Mesendoderm (in vitro differentiated cells): ENCODE results near the gene DMC1.
"Not testable (repeated sequence)": the region's sequence is repeated elsewhere in the genome, so short reads cannot be mapped to it uniquely, and the experiment has no call there.

ENCODE experiments used
- DNase-seq: peaks from one replicate; pipeline ENCODE4 v3.0.0; 2013
- H2AK5ac ChIP-seq: 2 replicates; pipeline ENCODE4 v1.6.1; 2013; ENCODE audit warnings: low read length, inconsistent platforms
- H2BK120ac ChIP-seq: 2 replicates; pipeline ENCODE4 v1.6.1; 2013; ENCODE audit warnings: low read depth, mild to moderate bottlenecking, low read length, moderate library complexity, mixed read lengths
- H2BK15ac ChIP-seq: replicated peaks from 2 replicates; pipeline ENCODE4 v1.6.1; 2013; ENCODE audit warnings: low read depth, mild to moderate bottlenecking, moderate library complexity
- H2BK5ac ChIP-seq: 2 replicates; pipeline ENCODE4 v1.6.1; 2013; ENCODE audit warnings: low read length, inconsistent platforms
- H3K18ac ChIP-seq: 2 replicates; pipeline ENCODE4 v1.6.1; 2013; ENCODE audit warnings: mild to moderate bottlenecking, low read length, mixed read lengths
- H3K23ac ChIP-seq: one replicate; pipeline ENCODE4 v1.6.1; 2013; ENCODE audit warnings: low read length
- H3K27ac ChIP-seq: 2 replicates; pipeline ENCODE4 v1.5.1; 2013; ENCODE audit warnings: low read depth, mild to moderate bottlenecking, inconsistent platforms, low read length, moderate library complexity
- H3K27me3 ChIP-seq: 2 replicates; pipeline ENCODE4 v1.6.1; 2013; ENCODE audit warnings: low read length, control low read depth, mild to moderate bottlenecking, inconsistent platforms; ENCODE audit not compliant: insufficient read depth, poor library complexity
- H3K36me3 ChIP-seq: 2 replicates; pipeline ENCODE4 v1.6.1; 2013; ENCODE audit warnings: low read length, inconsistent platforms; ENCODE audit not compliant: control insufficient read depth, insufficient read depth
- H3K4ac ChIP-seq: one replicate; pipeline ENCODE4 v1.6.1; 2013; ENCODE audit warnings: low read depth, mild to moderate bottlenecking, low read length, moderate library complexity
- H3K4me1 ChIP-seq: 2 replicates; pipeline ENCODE4 v1.6.1; 2013; ENCODE audit warnings: low read depth, low read length, inconsistent platforms; ENCODE audit not compliant: control insufficient read depth
- H3K4me2 ChIP-seq: 2 replicates; pipeline ENCODE4 v1.6.1; 2013; ENCODE audit warnings: low read length
- H3K4me3 ChIP-seq: 2 replicates; pipeline ENCODE4 v1.5.1; 2013; ENCODE audit warnings: mild to moderate bottlenecking, low read length
- H3K56ac ChIP-seq: one replicate; pipeline ENCODE4 v1.6.1; 2013; ENCODE audit warnings: low read length
- H3K79me1 ChIP-seq: 2 replicates; pipeline ENCODE4 v1.6.1; 2013; ENCODE audit warnings: low read length, inconsistent platforms
- H3K79me2 ChIP-seq: 2 replicates; pipeline ENCODE4 v1.6.1; 2013; ENCODE audit warnings: mild to moderate bottlenecking, low read length; ENCODE audit not compliant: control insufficient read depth, insufficient read depth
- H3K9ac ChIP-seq: 2 replicates; pipeline ENCODE4 v1.6.1; 2013; ENCODE audit warnings: low read length, inconsistent platforms
- H4K5ac ChIP-seq: one replicate; pipeline ENCODE4 v1.6.1; 2013; ENCODE audit warnings: low read length
- H4K8ac ChIP-seq: one replicate; pipeline ENCODE4 v1.6.1; 2013; ENCODE audit warnings: low read depth, mild to moderate bottlenecking, control low read depth, low read length, moderate library complexity
- WGBS: extraction: QIAGEN DNeasy Blood & Tissue Kit; methylation state at CpG from one replicate; pipeline ENCODE4 v1.1.7; 2013; ENCODE audit warnings: low lambda C conversion rate, missing lambda C conversion rate; ENCODE audit not compliant: insufficient coverage; ENCODE audit errors: extremely low coverage; 5-methylcytosine and 5-hydroxymethylcytosine counted together

DMC1 gene

DNA sequence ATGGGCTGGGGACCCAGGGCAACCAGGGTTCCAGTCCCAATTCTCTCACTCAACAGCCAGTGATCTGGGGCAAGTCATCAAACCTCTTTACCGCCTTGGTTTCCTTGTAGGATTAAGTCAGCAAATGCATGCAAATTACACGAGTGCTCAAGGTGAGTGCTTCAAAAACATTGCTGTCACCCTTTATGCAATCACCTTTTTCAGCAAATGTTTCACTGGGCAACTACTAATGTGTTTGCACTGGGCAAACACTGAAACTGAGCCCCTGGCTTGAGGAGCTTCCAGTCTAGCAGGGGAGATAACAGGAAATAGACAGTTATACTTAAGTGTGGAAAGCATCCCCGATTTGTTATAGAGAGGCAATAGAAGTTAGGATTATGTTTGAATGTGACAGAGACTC is 37.7 kb upstream of the DMC1 start:
- H3K4me3 ChIP-seq: no peak overlapping the region
- H3K27ac ChIP-seq: no peak overlapping the region
- WGBS: no CpG with 5 or more reads among the region's 3 CpGs
- no peak overlapping the region for H2BK15ac ChIP-seq
- no peak overlapping the region for H3K4ac ChIP-seq
- no peaks in the 10 kb centered on the region for H3K79me2 ChIP-seq
- H3K23ac ChIP-seq: no peak overlapping the region
- H3K27me3 ChIP-seq: no peaks in the 10 kb centered on the region
- H3K4me2 ChIP-seq: no peak overlapping the region
- no peaks in the 10 kb centered on the region for H3K4me1 ChIP-seq
- H4K5ac ChIP-seq: no peak overlapping the region
- no peak overlapping the region for H2BK120ac ChIP-seq
- no peak overlapping the region for H3K9ac ChIP-seq
- no peak overlapping the region for H3K18ac ChIP-seq
- H3K56ac ChIP-seq: no peak overlapping the region
- H3K36me3 ChIP-seq: no peaks in the 10 kb centered on the region
- no peak overlapping the region for H2BK5ac ChIP-seq
- H2AK5ac ChIP-seq: no peak overlapping the region
- no peak overlapping the region for H4K8ac ChIP-seq
- no peak for DNase-seq
- no peaks in the 10 kb centered on the region for H3K79me1 ChIP-seq

DNA sequence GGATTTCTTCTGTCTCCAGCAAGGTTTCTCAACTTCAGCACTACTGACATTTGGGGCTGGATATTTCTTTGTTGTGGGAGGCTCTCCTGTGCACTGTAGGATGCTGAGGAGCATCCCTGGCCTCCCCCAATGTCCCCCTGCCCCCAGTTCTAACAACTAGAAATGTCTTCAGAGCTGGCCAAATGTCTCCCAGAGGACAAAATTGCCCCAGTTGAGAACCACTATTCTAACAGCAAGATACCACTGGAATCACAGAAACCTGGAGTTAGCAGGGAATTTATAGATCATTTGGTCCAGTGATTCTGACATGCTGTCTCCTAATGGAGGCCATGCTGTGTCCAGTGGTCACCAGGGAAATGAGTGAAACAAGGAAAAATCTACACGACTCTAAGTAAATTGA is 32.2 kb upstream of the DMC1 start:
- Histone ChIP-seq H3K4me2 (no peak overlapping the region), H3K27ac (no peak overlapping the region), H2AK5ac (no peak overlapping the region), H3K79me2 (no peaks in the 10 kb centered on the region), H3K27me3 (no peaks in the 10 kb centered on the region), H2BK15ac (no peak overlapping the region), H3K9ac (no peak overlapping the region), H3K4me3 (no peak overlapping the region), H3K4me1 (no peaks in the 10 kb centered on the region), H3K79me1 (no peaks in the 10 kb centered on the region), H3K56ac (no peak overlapping the region), H3K18ac (no peak overlapping the region), H2BK5ac (no peak overlapping the region), H3K4ac (no peak overlapping the region), H3K23ac (no peak overlapping the region), H4K5ac (no peak overlapping the region), H4K8ac (no peak overlapping the region), H3K36me3 (no peaks in the 10 kb centered on the region), H2BK120ac (no peak overlapping the region)
- DNase-seq: no peak
- WGBS: no CpG with 5 or more reads among the region's 1 CpG

DNA sequence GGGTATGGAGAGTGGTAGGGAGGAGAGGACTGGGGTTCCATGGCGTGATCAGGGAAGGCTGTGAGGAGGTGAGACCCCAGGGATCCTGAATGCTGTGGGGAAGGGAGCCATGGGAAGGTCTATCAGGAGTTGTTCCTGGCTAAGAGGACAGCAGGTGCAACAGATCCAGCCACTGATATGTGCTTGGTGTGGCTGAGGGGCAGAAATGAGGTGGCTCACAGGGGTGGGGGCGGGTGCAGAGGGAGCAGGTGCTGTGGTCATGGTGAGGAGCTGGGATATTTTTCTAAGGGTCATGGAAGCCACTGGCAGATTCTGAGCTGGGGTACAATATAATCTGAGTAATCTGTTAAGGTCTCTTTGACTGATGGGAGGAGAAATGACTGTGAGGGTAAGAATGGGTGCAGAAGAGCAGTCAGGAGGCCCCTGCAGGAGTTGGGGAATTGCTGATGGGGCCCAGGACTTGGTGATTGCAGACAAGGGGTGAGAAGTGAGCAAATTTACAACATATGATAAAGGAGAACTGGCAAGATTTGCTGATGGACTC is 31.3 kb upstream of the DMC1 start:
- Histone ChIP-seq H3K79me2 (no peaks in the 10 kb centered on the region), H4K8ac (no peak overlapping the region), H3K79me1 (no peaks in the 10 kb centered on the region), H3K4ac (no peak overlapping the region), H2BK5ac (no peak overlapping the region), H3K4me1 (no peaks in the 10 kb centered on the region), H3K9ac (no peak overlapping the region), H3K27ac (no peak overlapping the region), H2AK5ac (no peak overlapping the region), H4K5ac (no peak overlapping the region), H3K56ac (no peak overlapping the region), H3K23ac (no peak overlapping the region), H2BK120ac (no peak overlapping the region), H3K4me3 (no peak overlapping the region), H3K27me3 (no peaks in the 10 kb centered on the region), H3K36me3 (no peaks in the 10 kb centered on the region), H3K18ac (no peak overlapping the region), H2BK15ac (no peak overlapping the region), H3K4me2 (no peak overlapping the region)
- no peak for DNase-seq
- WGBS: no CpG with 5 or more reads among the region's 2 CpGs

GRCh38 chr22:38599466-38599865 is 29.5 kb upstream of the DMC1 start:
- Histone ChIP-seq H3K4me3 (no peak overlapping the region), H2BK120ac (no peak overlapping the region), H3K23ac (no peak overlapping the region), H4K8ac (no peak overlapping the region), H3K4me2 (no peak overlapping the region), H3K4ac (no peak overlapping the region), H2AK5ac (no peak overlapping the region), H3K9ac (no peak overlapping the region), H4K5ac (no peak overlapping the region), H3K79me2 (no peaks in the 10 kb centered on the region), H3K27ac (no peak overlapping the region), H3K4me1 (no peaks in the 10 kb centered on the region), H3K79me1 (no peaks in the 10 kb centered on the region), H2BK15ac (no peak overlapping the region), H3K56ac (no peak overlapping the region), H3K36me3 (no peaks in the 10 kb centered on the region), H3K27me3 (no peaks in the 10 kb centered on the region), H2BK5ac (no peak overlapping the region), H3K18ac (no peak overlapping the region)
- WGBS: no CpG with 5 or more reads among the region's 10 CpGs
- DNase-seq: no peak

- WGBS: no CpG with 5 or more reads among the region's 3 CpGs
- H3K56ac ChIP-seq, H2AK5ac ChIP-seq, H3K9ac ChIP-seq, H3K79me1 ChIP-seq, H3K79me2 ChIP-seq, H3K23ac ChIP-seq, H3K36me3 ChIP-seq, H3K27ac ChIP-seq, H4K8ac ChIP-seq, H3K27me3 ChIP-seq, H3K18ac ChIP-seq, H2BK15ac ChIP-seq, DNase-seq, H3K4ac ChIP-seq, H4K5ac ChIP-seq, H2BK5ac ChIP-seq, H3K4me2 ChIP-seq, H2BK120ac ChIP-seq, H3K4me1 ChIP-seq, H3K4me3 ChIP-seq: not testable (repeated sequence)
Observed at GRCh38 chr22:38582923-38583322, 12.9 kb upstream of the DMC1 start.

GRCh38 chr22:38578505-38578904 is 8.5 kb upstream of the DMC1 start:
- Histone ChIP-seq H3K56ac (no peak overlapping the region), H3K4me1 (no peaks in the 10 kb centered on the region), H3K27me3 (no peaks in the 10 kb centered on the region), H2AK5ac (no peak overlapping the region), H3K9ac (no peak overlapping the region), H3K27ac (no peak overlapping the region), H3K4me2 (no peak overlapping the region), H3K4ac (no peak overlapping the region), H3K18ac (no peak overlapping the region), H2BK15ac (no peak overlapping the region), H3K79me1 (no peaks in the 10 kb centered on the region), H2BK5ac (no peak overlapping the region), H4K5ac (no peak overlapping the region), H3K4me3 (no peak overlapping the region), H4K8ac (no peak overlapping the region), H2BK120ac (no peak overlapping the region), H3K79me2 (no peaks in the 10 kb centered on the region), H3K36me3 (no peaks in the 10 kb centered on the region), H3K23ac (no peak overlapping the region)
- no CpG with 5 or more reads among the region's 5 CpGs for WGBS
- DNase-seq: no peak
